T-helper 1 cell (primary cell): ENCODE data around the gene PRKN.

Experiments used
- DNase-seq, 5 donors: peaks; one replicate each; pipeline ENCODE4 v3.0.0-alpha.2; 2012 to 2020

The PRKN gene

GRCh38 chr6:161679980-161680538 is 1047.5 kb downstream of the PRKN start:
- no peak for DNase-seq

GRCh38 chr6:161677188-161677587 is 1050.4 kb downstream of the PRKN start:
- no peak for DNase-seq

- DNase-seq = no peak
Measured at GRCh38 chr6:161676586-161676985, 1051.0 kb downstream of the PRKN start.

- no peak for DNase-seq
Measured at GRCh38 chr6:161674930-161675682, 1052.5 kb downstream of the PRKN start.

- DNase-seq = no peak
Measured at GRCh38 chr6:161673026-161673425, 1054.5 kb downstream of the PRKN start.

- DNase-seq = no peak
Measured at GRCh38 chr6:161671117-161671516, 1056.4 kb downstream of the PRKN start.

GRCh38 chr6:161668665-161669064 is 1058.9 kb downstream of the PRKN start:
- DNase-seq = no peak

GRCh38 chr6:161667957-161668356 is 1059.6 kb downstream of the PRKN start:
- DNase-seq = no peak

GRCh38 chr6:161663682-161664081 is 1063.9 kb downstream of the PRKN start:
- DNase-seq = no peak

GRCh38 chr6:161660666-161661571 is 1066.6 kb downstream of the PRKN start:
- no peak for DNase-seq

- no peak for DNase-seq
Measured at GRCh38 chr6:161658211-161658610, 1069.4 kb downstream of the PRKN start.

- DNase-seq = no peak
Measured at GRCh38 chr6:161654209-161654608, 1073.4 kb downstream of the PRKN start.

- DNase-seq = no peak
Measured at GRCh38 chr6:161651949-161652348, 1075.6 kb downstream of the PRKN start.

GRCh38 chr6:161649841-161650240 is 1077.7 kb downstream of the PRKN start:
- DNase-seq = no peak

GRCh38 chr6:161649068-161649467 is 1078.5 kb downstream of the PRKN start:
- DNase-seq = no peak

- DNase-seq = no peak
Measured at GRCh38 chr6:161647234-161647633, 1080.3 kb downstream of the PRKN start.

- DNase-seq = no peak
Measured at GRCh38 chr6:161644521-161644920, 1083.0 kb downstream of the PRKN start.

- no peak for DNase-seq
Measured at GRCh38 chr6:161641175-161641574, 1086.4 kb downstream of the PRKN start.

GRCh38 chr6:161639772-161640171 is 1087.8 kb downstream of the PRKN start:
- no peak for DNase-seq

GRCh38 chr6:161637658-161638057 is 1089.9 kb downstream of the PRKN start:
- no peak for DNase-seq

- no peak for DNase-seq
Measured at GRCh38 chr6:161636882-161637430, 1090.6 kb downstream of the PRKN start.

GRCh38 chr6:161635975-161636374 is 1091.6 kb downstream of the PRKN start:
- DNase-seq = no peak

- DNase-seq = no peak
Measured at GRCh38 chr6:161634916-161635315, 1092.7 kb downstream of the PRKN start.
